ENCODE data around the gene C1QTNF8. TPM values are rescaled to one million over a fixed set of nuclear protein-coding genes. Genes with fewer than 3 reads are reported as not detected.

The C1QTNF8 gene
- total RNA-seq, 1 donor from 2014 or later = not detected

DNA sequence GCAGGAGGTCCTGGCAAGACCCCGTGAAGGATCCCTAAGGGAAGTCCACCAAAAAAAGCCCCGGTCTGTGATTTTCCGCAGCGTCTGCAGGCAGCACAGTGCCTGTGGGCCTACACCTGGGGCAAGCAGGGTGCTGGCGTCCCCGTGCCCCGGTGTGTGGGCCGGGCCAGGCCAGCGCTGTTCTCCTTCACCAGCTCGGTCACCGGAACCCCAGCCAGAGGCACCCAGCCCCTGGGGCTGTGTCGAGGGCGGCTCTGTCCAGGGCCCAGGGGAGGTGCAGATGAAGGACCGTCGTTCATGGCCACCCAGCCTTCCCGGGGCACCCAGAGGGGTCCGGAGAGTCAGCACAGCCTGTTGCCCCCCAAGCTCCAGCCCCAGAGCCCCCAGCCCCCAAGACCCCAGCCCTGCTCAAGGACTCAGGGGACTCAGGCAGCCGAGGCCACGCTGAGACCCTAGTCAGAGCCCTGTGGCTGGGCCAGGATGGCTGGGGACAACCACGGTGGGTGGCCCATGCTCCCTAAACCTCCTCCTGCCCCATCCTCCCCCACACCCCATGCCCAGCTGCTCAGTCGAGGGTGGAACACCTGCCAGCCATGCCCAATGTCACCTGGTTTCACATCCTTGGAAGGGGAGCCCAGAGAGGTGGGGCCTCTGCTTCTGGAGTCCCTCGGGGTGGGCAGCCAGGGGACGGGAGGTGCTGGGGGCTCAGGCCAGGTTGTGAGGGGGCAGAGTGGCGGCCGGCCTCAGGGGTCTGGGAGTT is 5.7 kb upstream of the C1QTNF8 start:
- Histone ChIP-seq H3K36me3 (ENCODE audit: control insufficient read depth, insufficient read depth, low read length) (no peaks in the 10 kb centered on the region), H3K4me3 (ENCODE audit: low read depth, low read length) (no peak overlapping the region), H3K27me3 (ENCODE audit: control insufficient read depth, insufficient read depth, low read length) (no peaks in the 10 kb centered on the region)
- FAIRE-seq (no peak), DNase-seq (ENCODE audit: low read depth) (no peak)
- TF ChIP-seq, protein P1, sequence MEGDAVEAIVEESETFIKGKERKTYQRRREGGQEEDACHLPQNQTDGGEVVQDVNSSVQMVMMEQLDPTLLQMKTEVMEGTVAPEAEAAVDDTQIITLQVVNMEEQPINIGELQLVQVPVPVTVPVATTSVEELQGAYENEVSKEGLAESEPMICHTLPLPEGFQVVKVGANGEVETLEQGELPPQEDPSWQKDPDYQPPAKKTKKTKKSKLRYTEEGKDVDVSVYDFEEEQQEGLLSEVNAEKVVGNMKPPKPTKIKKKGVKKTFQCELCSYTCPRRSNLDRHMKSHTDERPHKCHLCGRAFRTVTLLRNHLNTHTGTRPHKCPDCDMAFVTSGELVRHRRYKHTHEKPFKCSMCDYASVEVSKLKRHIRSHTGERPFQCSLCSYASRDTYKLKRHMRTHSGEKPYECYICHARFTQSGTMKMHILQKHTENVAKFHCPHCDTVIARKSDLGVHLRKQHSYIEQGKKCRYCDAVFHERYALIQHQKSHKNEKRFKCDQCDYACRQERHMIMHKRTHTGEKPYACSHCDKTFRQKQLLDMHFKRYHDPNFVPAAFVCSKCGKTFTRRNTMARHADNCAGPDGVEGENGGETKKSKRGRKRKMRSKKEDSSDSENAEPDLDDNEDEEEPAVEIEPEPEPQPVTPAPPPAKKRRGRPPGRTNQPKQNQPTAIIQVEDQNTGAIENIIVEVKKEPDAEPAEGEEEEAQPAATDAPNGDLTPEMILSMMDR (IDR thresholded peaks at IDR 0.05; ENCODE audit: insufficient read depth, low read length, severe bottlenecking) = no peak

DNA sequence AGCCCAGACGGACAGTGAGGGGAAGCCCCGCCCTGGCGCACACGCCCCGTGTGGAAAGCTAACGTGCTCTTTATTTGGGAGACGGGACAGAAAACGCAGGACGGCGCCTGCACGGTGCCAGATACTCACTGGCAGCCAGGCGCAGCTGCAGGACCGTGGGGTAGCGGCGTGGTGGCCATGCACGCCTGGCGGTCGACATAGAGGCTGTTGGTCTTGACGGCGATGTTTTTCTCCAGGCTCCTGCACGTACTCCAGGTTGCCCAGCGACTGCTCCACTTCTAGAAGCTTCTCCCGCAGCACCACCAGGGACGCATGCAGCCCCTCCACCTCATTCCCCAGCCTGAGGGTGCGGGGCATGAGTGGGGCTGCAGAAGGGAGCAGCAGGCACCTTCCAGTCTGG is 5.1 kb upstream of the C1QTNF8 start:
- FAIRE-seq (no peak), DNase-seq (ENCODE audit: low read depth) (no peak)
- Histone ChIP-seq H3K4me3 (ENCODE audit: low read depth, low read length) (no peak overlapping the region), H3K27me3 (ENCODE audit: control insufficient read depth, insufficient read depth, low read length) (no peaks in the 10 kb centered on the region), H3K36me3 (ENCODE audit: control insufficient read depth, insufficient read depth, low read length) (no peaks in the 10 kb centered on the region)
- TF ChIP-seq, protein P1 (IDR thresholded peaks at IDR 0.05; ENCODE audit: insufficient read depth, low read length, severe bottlenecking) = no peak

DNA sequence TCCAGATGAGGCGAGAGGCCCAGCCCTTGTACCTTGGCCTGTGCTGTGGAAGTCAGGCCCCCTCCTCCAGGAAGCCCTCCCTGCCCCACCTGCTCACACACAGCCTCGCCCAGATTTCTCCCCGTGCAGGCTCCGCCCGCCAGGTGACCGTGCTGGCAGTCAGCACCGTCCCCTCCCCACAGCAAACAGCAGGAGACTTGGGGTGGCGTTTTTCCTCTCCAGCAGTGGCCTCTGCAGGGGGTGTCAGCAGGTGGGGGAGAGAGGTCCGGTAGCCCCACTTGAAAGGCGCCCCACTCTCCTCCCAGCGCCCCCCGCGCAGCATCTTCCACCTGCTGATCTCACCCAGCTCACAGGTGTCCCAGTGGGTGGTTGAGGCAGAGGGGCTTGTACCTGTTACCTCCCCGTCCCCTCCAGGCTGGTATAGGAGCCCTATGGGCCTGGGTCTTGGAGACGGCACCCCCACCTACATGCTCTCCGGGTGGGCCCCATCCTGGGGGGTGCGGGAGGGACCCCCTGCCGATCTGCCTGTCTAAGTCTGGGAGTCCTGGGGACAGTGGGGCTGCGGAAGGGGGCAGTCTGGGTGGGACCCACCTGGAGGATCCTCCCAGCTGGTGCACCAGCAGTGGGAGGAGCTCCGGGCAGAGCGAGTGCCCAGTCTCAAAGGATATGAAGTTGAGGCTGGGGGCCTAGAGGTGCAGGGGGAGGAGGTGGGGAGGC is 4.2 kb upstream of the C1QTNF8 start:
- TF ChIP-seq, protein P1 (IDR thresholded peaks at IDR 0.05; ENCODE audit: insufficient read depth, low read length, severe bottlenecking) = no peak
- no peaks in the 10 kb centered on the region for H3K27me3 ChIP-seq (ENCODE audit: control insufficient read depth, insufficient read depth, low read length)
- no peak for FAIRE-seq

DNA sequence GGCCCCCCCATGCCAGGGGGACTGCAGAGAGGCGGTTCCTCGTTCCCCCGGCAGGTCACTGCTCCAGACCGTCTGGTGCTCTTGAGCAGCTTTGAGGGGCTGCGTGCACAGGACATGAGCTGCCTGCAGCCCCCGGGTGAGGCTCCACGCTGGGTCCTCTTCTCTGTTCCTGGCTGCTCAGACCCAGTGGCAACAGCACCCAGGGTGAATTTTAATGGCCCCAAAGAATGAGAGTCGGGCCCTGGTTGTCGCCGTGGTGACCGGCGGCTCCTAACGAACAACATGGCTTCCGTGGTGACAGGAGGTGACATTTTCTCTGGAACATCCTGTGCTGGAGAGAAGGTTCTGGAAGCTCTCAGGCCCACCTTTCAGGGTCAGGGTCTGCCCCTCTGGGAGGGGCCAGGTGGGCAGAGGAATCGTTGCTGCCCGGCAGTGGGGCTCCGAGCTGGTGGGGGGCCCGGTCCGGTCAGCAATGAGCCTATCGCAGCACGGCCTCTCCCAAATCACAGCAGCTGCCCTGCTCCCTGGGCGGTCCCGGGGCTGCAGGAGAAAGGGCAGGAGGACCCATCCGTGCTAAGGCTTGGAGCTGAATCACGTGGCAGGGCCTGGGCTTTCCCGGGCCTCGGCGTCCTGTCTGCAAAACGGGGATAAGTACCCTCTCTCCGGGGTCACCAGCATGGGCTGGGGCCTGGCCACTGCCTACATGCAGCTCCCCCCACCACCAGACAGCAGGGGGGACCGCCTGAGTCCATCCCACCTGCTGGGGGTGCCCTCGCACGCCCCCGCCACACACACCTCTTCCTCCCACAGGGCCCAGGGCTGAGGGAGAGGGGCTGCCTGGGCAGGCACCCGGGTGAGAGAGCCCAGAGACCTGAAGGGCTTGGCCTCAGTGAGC is 3.4 kb upstream of the C1QTNF8 start:
- no peak overlapping the region for H3K4me3 ChIP-seq (ENCODE audit: low read depth, low read length)
- no peak for FAIRE-seq

More for the DNA sequence above, 4.2 kb upstream of the C1QTNF8 start:
- H3K4me3 ChIP-seq (ENCODE audit: low read depth, low read length) = no peak overlapping the region
- no peaks in the 10 kb centered on the region for H3K36me3 ChIP-seq (ENCODE audit: control insufficient read depth, insufficient read depth, low read length)
- no peak for DNase-seq (ENCODE audit: low read depth)

DNA sequence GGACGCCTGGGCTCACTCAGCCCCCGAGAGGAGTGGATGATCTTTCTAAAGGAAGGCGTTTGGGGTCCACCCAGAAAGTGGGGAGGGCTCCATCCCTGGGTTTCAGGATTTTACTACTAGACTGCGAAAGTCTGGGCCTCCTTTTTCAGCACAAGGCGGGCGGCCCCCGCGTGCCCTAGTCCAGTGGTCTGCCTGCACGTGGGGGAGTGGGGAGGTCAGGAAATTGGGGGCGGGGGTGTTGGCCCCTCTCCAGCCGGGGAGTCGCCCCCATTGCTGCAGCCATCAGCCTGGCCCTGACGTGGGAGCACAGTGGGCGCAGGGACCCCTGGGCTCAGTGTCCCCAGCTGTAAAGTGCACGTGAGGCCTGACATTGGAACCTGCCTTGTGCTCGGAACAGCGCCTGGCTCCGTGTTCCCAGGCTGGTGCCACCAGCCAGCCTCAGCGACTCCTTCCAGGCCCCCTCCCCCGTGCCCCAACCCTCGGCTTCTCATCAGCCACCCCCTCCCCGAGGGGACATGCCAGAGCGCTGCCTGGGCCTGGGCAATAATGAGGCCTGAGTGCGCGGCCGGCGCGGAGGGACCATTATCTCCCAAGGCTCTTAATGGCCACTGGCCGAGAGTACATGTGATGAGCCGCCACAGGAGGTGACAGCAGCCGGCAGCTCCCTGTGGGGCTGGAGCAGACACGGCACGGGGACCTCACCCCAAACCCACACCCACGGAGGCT is 2.4 kb upstream of the C1QTNF8 start:
- Histone ChIP-seq H3K27me3 (ENCODE audit: control insufficient read depth, insufficient read depth, low read length) (no peaks in the 10 kb centered on the region), H3K36me3 (ENCODE audit: control insufficient read depth, insufficient read depth, low read length) (no peaks in the 10 kb centered on the region), H3K4me3 (ENCODE audit: low read depth, low read length) (no peak overlapping the region)
- DNase-seq (ENCODE audit: low read depth) (no peak), FAIRE-seq (no peak)
- TF ChIP-seq, protein P1 (IDR thresholded peaks at IDR 0.05; ENCODE audit: insufficient read depth, low read length, severe bottlenecking) = no peak

More for the DNA sequence above, 3.4 kb upstream of the C1QTNF8 start:
- DNase-seq (ENCODE audit: low read depth) = no peak
- Histone ChIP-seq H3K27me3 (ENCODE audit: control insufficient read depth, insufficient read depth, low read length) (no peaks in the 10 kb centered on the region), H3K36me3 (ENCODE audit: control insufficient read depth, insufficient read depth, low read length) (no peaks in the 10 kb centered on the region)
- TF ChIP-seq, protein P1 (IDR thresholded peaks at IDR 0.05; ENCODE audit: insufficient read depth, low read length, severe bottlenecking) = no peak
